GM18868 (cell line): ENCODE results near the gene HAUS7.

Source experiments
- ATAC-seq: cut with Tn5 transposase; IDR thresholded peaks from one replicate; pipeline ENCODE4 v1.9.1; 2021; ENCODE audit warnings: mild to moderate bottlenecking, moderate library complexity; ENCODE audit not compliant: unreplicated experiment

The HAUS7 gene

GRCh38 chrX:153441981-153442380, 28.4 kb downstream of the HAUS7 start:
- ATAC-seq = no peak

GRCh38 chrX:153441296-153441695, 29.1 kb downstream of the HAUS7 start:
- no peak for ATAC-seq

GRCh38 chrX:153440556-153441135, 29.7 kb downstream of the HAUS7 start:
- no peak for ATAC-seq

GRCh38 chrX:153439977-153440376, 30.4 kb downstream of the HAUS7 start:
- ATAC-seq = no peak

- no peak for ATAC-seq
Measured at GRCh38 chrX:153438532-153438931, 31.8 kb downstream of the HAUS7 start.

DNA sequence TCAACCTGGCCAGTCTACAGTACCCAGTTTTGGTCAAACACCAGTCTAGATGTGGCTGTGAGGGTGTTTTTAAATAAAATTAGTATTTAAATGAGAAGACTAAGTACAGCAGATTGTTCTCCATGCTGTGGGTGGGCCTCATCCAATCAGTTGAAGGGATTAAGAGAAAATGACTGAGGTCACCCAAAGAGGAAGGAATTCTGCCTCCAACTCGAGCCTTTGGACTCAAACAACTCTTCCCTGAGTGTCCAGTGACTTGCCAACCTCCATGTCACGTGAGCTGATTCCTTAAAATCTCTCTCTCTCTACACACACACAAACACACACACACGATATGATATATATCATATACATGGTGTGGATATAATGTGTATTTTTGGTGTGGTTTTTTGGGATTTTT, 34.5 kb downstream of the HAUS7 start:
- ATAC-seq = no peak

- ATAC-seq = no peak
Measured at GRCh38 chrX:153434801-153435200, 35.6 kb downstream of the HAUS7 start.

DNA sequence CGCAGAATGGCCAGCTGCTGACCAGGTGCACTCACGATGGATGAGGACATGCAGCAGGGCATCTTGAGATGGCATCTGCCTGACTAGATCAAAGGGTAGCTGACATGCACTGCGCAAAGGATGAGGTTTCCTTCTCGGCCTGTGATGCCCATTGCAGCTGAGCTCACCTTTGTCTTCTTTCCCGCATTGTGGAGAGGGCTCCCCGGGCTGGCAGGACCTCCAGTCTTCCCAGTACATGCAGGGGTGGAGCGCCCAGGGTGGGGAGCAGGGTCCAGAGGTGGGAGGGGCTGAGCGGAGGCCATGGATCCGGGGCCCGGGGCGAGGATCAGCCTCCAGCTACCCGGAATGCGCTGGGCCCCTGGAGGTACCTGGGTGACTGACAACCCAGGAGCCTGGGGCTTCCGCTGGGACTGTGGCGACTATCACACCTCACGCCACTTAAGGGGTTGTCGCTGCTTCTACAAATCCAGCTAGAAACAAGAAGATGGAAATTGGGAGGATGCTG, 36.5 kb downstream of the HAUS7 start:
- no peak for ATAC-seq

- no peak for ATAC-seq
Measured at GRCh38 chrX:153433161-153433680, 37.2 kb downstream of the HAUS7 start.

- no peak for ATAC-seq
Measured at GRCh38 chrX:153430796-153431195, 39.6 kb downstream of the HAUS7 start.

DNA sequence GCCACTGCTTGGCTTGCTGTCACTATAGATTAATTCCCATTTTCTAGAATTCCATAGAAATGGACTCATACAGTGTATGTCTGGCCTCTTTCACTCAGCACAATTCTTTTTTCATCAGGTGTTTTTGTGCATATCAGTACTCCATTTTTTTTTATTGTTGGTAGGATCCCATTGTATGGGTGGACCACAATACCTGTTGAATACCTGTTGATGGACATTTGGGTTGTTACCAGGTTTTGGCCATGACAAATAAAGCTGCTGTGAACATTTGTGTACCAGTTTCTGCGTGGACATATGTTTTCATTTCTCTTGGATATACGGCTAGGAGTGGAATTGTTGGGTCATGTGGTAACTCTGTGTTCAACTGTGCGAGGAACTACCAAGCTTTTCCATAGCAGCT, 44.2 kb downstream of the HAUS7 start:
- ATAC-seq = no peak

- ATAC-seq = no peak
Measured at GRCh38 chrX:153423652-153424051, 46.7 kb downstream of the HAUS7 start.

DNA sequence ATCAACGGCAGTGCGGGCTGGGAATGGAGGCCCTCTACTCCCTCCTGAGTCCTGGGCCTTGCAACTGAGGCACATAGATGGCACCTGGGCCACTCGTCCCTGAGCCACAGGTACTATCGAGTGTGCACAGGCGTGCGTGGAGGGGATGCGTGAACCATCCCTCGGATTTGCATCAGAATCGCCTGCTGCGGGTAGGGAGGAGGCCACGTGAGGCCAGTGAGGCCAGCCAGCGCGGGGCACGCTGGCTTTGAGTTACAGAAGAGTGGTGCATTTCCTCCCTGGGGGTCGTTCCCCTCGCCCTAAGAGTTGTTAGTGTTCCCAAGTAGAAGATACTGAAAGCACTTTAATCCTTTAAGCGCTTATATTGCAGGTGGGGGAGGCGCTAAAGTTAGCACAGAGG, 48.5 kb downstream of the HAUS7 start:
- no peak for ATAC-seq

DNA sequence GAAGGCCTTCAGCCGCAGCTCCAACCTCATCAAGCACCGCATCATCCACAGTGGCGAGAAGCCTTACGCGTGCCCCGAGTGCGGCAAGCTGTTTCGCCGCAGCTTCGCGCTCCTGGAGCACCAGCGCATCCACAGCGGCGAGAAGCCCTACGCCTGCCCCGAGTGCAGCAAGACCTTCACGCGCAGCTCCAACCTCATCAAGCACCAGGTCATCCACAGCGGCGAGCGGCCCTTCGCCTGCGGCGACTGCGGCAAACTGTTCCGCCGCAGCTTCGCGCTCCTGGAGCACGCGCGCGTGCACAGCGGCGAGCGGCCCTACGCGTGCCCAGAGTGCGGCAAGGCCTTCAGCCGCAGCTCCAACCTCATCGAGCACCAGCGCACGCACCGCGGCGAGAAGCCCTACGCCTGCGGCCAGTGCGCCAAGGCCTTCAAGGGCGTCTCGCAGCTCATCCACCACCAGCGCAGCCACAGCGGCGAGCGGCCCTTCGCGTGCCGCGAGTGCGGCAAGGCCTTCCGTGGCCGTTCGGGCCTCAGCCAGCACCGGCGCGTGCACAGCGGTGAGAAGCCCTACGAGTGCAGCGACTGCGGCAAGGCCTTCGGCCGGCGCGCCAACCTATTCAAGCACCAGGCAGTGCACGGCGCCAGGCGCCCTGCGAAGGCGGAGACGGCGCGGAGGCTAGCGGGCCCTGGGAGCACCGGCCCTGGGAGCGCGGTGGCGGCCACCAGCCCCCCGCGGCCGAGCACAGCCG, 49.4 kb downstream of the HAUS7 start:
- ATAC-seq = no peak

GRCh38 chrX:153417637-153418036, 52.7 kb downstream of the HAUS7 start:
- no peak for ATAC-seq

DNA sequence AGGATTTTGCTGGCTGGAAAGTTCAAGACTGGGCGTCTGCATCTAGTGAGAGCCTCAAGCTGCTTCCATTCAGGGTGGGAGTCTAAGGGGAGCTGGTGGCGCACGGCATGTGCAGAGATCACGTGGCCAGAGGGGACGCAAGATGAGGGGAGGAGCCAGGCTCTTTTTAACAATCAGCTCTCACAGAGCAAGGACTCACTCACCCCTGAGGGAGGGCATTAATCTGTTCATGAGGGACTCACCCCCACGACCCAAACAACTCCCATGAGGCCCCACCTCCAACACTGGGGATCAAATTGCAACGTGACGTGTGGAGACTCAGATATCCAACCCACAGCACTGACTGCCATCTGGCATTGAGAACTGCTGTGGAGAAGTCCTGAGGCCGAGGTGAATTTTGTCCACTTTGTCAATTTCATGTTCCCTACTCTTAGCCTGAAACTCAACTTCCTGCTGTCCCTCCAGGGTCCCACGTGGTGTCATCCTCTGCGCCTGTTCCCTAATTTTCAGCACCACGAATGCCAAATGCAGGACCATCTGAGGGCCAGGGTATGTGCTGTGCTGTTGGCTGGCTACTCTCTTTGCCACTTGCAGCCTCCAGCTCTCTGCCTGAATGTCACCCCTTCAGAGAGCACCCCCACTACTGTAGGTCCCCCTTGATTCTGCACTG, 53.5 kb downstream of the HAUS7 start:
- no peak for ATAC-seq

- no peak for ATAC-seq
Measured at GRCh38 chrX:153414856-153415510, 55.4 kb downstream of the HAUS7 start.

- no peak for ATAC-seq
Measured at GRCh38 chrX:153413731-153414130, 56.6 kb downstream of the HAUS7 start.

- ATAC-seq = no peak
Measured at GRCh38 chrX:153412746-153413720, 57.3 kb downstream of the HAUS7 start.

DNA sequence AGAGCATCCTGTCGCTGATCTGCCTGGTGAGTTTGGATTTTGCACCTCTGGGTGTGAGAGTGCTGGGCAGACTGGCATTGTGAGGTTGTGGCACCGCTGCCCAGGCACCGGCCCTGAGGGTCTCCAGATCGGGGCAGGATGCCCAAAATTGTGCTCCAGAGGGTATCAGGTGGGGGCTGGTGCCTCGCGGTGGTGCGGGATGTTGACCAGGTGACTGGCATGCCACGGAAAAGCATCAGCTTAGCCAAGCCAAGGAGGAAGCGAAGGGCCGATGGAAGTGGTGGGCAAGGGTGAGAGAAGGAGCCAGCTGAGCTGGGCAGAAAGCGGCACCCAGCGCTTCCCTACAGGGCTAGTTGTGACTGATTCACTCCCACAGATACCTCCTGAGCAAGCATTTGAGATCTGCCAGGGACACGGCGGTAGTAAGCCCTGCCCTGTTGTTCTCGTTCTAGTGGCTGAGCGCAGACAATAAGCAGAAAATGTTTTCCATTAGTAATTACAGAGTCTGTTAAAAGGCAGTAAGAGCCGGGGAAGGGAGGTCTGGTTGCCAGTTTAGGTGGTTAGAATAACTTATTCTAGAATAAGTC, 58.3 kb downstream of the HAUS7 start:
- no peak for ATAC-seq
